Calu3 (cell line): ENCODE measurements around the gene SLC25A43. TPM values are rescaled to one million over a fixed set of nuclear protein-coding genes. Genes with fewer than 3 reads are reported as not detected.

Source experiments
- BruUV-seq: library from RNA; stranded (reverse); fragments of 400-500 nt; replicated peaks from 2 replicates; lab custom pipeline; 2021; lab: Mats Ljungman, UMichigan
- CTCF ChIA-PET: fragments of 300-600 bp; sonication (Branson Sonifier 250); formaldehyde crosslinking; loops from one replicate; lab custom pipeline; 2022; ENCODE audit warnings: antibody characterized with exemption; lab: Charles Lee
- DNase-seq: peaks from one replicate; pipeline ENCODE4 v3.0.0; 2022
- H3K27ac Mint-ChIP-seq: one replicate; pipeline ENCODE4 v1.8.0; 2022; ENCODE audit warnings: mixed read lengths; ENCODE audit not compliant: unreplicated experiment
- H3K27me3 Mint-ChIP-seq: one replicate; pipeline ENCODE4 v1.8.0; 2022; ENCODE audit warnings: mixed read lengths; ENCODE audit not compliant: unreplicated experiment
- H3K36me3 Mint-ChIP-seq: one replicate; pipeline ENCODE4 v1.8.0; 2022; ENCODE audit warnings: mild to moderate bottlenecking, moderate library complexity, mixed read lengths; ENCODE audit not compliant: insufficient read depth, unreplicated experiment
- H3K4me1 Mint-ChIP-seq: one replicate; pipeline ENCODE4 v1.8.0; 2022; ENCODE audit warnings: mild to moderate bottlenecking, low read depth, mixed read lengths; ENCODE audit not compliant: unreplicated experiment
- H3K4me3 Mint-ChIP-seq: one replicate; pipeline ENCODE4 v1.8.0; 2022; ENCODE audit warnings: mild to moderate bottlenecking, low read depth, moderate library complexity, mixed read lengths; ENCODE audit not compliant: unreplicated experiment
- H3K9me3 Mint-ChIP-seq: one replicate; pipeline ENCODE4 v1.8.0; 2022; ENCODE audit warnings: low read depth, mixed read lengths; ENCODE audit not compliant: unreplicated experiment
- CTCF ChIP-seq: fragments of 200-600 bp; IDR thresholded peaks from one replicate; pipeline ENCODE4 v1.8.0; 2022; ENCODE audit warnings: antibody characterized with exemption; ENCODE audit not compliant: unreplicated experiment
- intact Hi-C: fragments of 100-400 bp; cut with micrococcal nuclease; formaldehyde crosslinking; loops from one replicate; pipeline ENCODE4 v1.10.0; 2022; ENCODE audit not compliant: unreplicated experiment
- total RNA-seq: library from RNA; stranded (reverse); gene quantifications from 2 replicates; pipeline ENCODE4 v1.2.3, GENCODE V29; 2022

The SLC25A43 gene
- total RNA-seq, 1 experiment from 2014 or later = 15.5 TPM

DNA sequence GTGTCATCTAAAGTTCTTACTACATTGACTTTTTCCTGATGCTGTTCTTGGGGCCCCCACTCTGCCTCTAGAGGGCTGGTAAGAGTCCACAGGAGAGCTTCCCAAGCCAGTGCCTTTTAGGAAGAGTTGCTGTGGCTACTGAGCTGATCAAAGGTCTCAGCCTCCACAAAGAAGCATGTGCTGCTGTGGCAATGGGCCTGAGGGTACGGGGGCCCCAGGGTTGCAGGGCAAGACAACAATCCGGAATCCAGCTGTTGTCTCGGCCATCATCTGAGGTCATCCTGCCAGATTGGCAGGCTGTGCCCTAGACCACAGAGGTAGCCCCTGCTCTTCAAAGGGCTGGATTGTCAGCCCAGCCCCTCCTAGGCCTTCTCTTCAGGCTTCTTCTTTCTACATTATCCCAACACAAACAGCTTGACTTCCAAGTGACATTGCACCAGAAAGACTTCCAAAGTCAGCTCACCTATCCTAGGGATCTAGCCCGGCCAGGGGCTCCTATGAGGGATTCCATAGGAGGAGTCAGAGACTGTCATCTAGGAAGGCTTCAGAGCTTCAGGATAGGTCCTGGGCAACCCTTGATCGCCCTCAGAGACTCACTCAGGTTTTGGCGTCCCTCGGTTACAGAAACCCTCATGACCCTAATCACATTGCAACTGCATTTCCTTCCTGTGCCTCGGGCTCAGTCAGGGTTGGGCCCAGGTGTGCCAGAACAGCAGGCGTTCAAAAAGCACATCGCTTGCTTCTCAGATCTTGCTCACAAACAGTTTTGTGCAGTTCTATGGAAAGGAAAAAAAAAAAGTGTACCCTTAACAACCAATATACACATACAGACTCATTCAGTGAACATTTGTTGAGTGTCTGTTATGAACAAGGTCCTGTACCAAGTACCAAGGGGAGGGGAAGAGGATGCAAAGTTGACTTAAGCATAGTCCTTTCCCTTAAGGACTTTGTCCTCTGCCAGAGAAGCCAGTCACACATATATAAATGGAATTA, 96.9 kb downstream of the SLC25A43 start:
- Mint-ChIP-seq H3K27ac (no peak overlapping the region), H3K36me3 (no peaks in the 10 kb centered on the region), H3K27me3 (no peaks in the 10 kb centered on the region), H3K4me3 (no peak overlapping the region), H3K4me1 (peaks cover 12% of the 10 kb centered on the region), H3K9me3 (no peaks in the 10 kb centered on the region)
- no TSS peak for BruUV-seq
- TF ChIP-seq CTCF = no peak
- CTCF ChIA-PET = interaction anchor here (0.6 to 2.1 kb wide), 3 partner anchors 16 to 232 kb away, joined by 3 to 4 read pairs (median 4); no protein-coding TSS in a partner anchor
- intact Hi-C loops = no loop called here
- DNase-seq = no peak

DNA sequence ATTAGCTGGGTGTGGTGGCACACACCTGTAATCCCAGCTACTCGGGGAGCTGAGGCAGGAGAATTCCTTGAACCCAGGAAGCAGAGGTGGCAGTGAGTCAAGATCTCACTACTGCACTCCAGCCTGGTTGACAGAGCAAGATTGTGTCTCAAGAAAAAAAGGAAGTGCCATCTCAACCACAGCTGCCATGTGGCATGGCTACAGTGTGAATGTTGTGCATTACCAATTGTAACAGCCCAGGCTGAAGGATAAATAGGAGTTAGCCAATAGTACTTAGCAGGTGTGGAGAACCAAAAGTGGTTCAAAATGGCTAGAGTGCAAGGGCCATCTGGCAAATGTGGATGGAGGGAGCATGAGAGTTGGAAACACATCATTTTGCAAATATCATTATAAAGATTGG, 98.0 kb downstream of the SLC25A43 start:
- intact Hi-C loops = no loop called here
- no peak overlapping the region for H3K4me3 Mint-ChIP-seq
- DNase-seq = no peak
- CTCF ChIA-PET = interaction anchor here (2.1 kb wide), 1 partner anchor 15 kb away, joined by 4 read pairs; no protein-coding TSS in a partner anchor
- no peaks in the 10 kb centered on the region for H3K9me3 Mint-ChIP-seq
- no peak overlapping the region for H3K27ac Mint-ChIP-seq
- no peak for TF ChIP-seq CTCF
- H3K4me1 Mint-ChIP-seq = peaks cover 23% of the 10 kb centered on the region
- H3K36me3 Mint-ChIP-seq = no peaks in the 10 kb centered on the region
- H3K27me3 Mint-ChIP-seq = no peaks in the 10 kb centered on the region
- BruUV-seq = no TSS peak

DNA sequence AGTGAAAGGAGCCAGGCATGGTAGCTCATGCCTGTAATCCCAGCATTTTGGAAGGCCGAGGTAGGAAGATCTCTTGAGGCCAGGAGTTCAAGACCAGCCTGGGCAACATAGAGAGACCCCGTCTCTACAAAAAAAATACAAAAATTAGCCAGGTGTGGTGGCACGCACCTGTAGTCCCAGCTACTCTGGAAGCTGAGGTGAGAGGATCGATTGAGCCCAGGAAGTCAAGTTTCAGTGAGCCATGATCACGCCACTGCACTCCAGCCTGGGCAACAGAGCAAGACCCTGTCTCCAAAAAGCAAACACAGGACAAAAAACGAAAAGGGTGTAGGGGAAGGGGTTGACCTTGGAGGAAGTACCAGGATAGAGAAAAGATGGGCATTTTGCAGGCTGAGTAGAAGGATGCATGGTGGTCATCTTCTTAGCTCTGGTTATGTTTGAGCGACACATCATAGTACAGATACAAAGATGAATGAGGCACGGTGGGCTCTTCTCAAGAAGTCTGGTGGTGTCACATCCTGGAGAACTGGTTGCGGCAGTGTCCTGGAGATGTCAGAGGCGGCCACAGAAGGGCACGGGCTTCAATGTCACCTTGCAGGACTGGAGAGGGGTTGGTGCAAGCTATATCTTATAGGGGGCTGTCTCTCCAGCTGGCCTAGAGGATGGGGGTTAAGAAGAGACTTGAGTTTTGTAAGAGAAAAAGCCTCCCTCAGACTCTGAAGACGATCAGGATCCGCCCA, 101.1 kb downstream of the SLC25A43 start:
- CTCF ChIA-PET = interaction anchor here (0.7 to 0.9 kb wide), 2 partner anchors 12 to 74 kb away, joined by 3 to 8 read pairs; no protein-coding TSS in a partner anchor
- no peak for TF ChIP-seq CTCF
- Mint-ChIP-seq H3K4me3 (no peak overlapping the region), H3K9me3 (no peaks in the 10 kb centered on the region), H3K27me3 (no peaks in the 10 kb centered on the region), H3K36me3 (peaks cover 10% of the 10 kb centered on the region), H3K27ac (peak overlapping the region; percentile 96), H3K4me1 (peaks cover 32% of the 10 kb centered on the region)
- DNase-seq = no peak
- no TSS peak for BruUV-seq
- intact Hi-C loops = no loop called here

GRCh38 chrX:119501511-119502148, 102.5 kb downstream of the SLC25A43 start:
- Mint-ChIP-seq H3K9me3 (no peaks in the 10 kb centered on the region), H3K27ac (peak overlapping the region; percentile 96), H3K27me3 (no peaks in the 10 kb centered on the region), H3K36me3 (peaks cover 14% of the 10 kb centered on the region), H3K4me3 (peak overlapping the region; percentile 24), H3K4me1 (peaks cover 32% of the 10 kb centered on the region)
- CTCF ChIA-PET = interaction anchor here (0.7 kb wide), 1 partner anchor 24 kb away, joined by 3 read pairs; no protein-coding TSS in a partner anchor
- TF ChIP-seq CTCF = no peak
- DNase-seq = peak; percentile 30
- no TSS peak for BruUV-seq
- intact Hi-C loops = no loop called here
